H1 (cell line): ENCODE results near the gene ARL2BP. TPM values are rescaled to one million over a fixed set of nuclear protein-coding genes. Genes with fewer than 3 reads are reported as not detected.

Source experiments
- CHD1 ChIP-seq: IDR thresholded peaks from 2 replicates; pipeline ENCODE4 v1.6.1; 2012; ENCODE audit warnings: low read depth, low read length, improper control_type of control experiment
- CHD7 ChIP-seq: fragments of 300-600 bp; sonication (generic); IDR thresholded peaks from 2 replicates; pipeline ENCODE4 v1.7.1; 2012; ENCODE audit warnings: low read length, moderate library complexity, mild to moderate bottlenecking, inconsistent platforms; ENCODE audit not compliant: insufficient replicate concordance
- E2F6 ChIP-seq: IDR thresholded peaks from 2 replicates; pipeline ENCODE4 v1.6.1; 2012; ENCODE audit warnings: inconsistent platforms
- JUN ChIP-seq: IDR thresholded peaks from 2 replicates; pipeline ENCODE4 v1.6.1; 2011; ENCODE audit warnings: low read depth, mild to moderate bottlenecking, improper control_type of control experiment, low read length
- KDM5A ChIP-seq: fragments of 200-600 bp; IDR thresholded peaks from 2 replicates; pipeline ENCODE4 v1.7.1; 2012; ENCODE audit warnings: mild to moderate bottlenecking, low read length, inconsistent platforms, mixed read lengths
- NANOG ChIP-seq: IDR thresholded peaks from 2 replicates; pipeline ENCODE4 v1.6.1; 2011; ENCODE audit warnings: low read length, low read depth, mild to moderate bottlenecking, inconsistent platforms; ENCODE audit not compliant: insufficient read depth, poor library complexity, severe bottlenecking
- PHF8 ChIP-seq: fragments of 200-600 bp; sonication (generic); conservative IDR thresholded peaks from 2 replicates; pipeline ENCODE4 v1.7.1; 2012; ENCODE audit warnings: low read depth, mild to moderate bottlenecking, inconsistent platforms, low read length, moderate library complexity
- RBBP5 ChIP-seq: IDR thresholded peaks from 2 replicates; pipeline ENCODE4 v1.7.1; 2012; ENCODE audit warnings: low read depth, mild to moderate bottlenecking, inconsistent platforms, low read length, moderate library complexity, borderline replicate concordance
- SP1 ChIP-seq: IDR thresholded peaks from 2 replicates; pipeline ENCODE4 v1.6.1; 2011; ENCODE audit warnings: low read depth, low read length
- TCF12 ChIP-seq: IDR thresholded peaks from 2 replicates; pipeline ENCODE4 v1.6.1; 2011; ENCODE audit warnings: low read depth, mild to moderate bottlenecking, low read length
- polyA plus RNA-seq, 7 experiments: library from polyadenylated mRNA; depleted of rRNA in 3 of 7; stranded (reverse) in 5 of 7; unstranded in 2 of 7; fragments of >200 nt in 5 of 7; fragments of 200-250 nt in 2 of 7; gene quantifications; 1 replicate in 5 of 7; 2 replicates in 1 of 7; 4 replicates in 1 of 7; pipeline versions ENCODE4 v1.2.1 to v1.2.3, GENCODE V29; 2011 to 2013; ENCODE audit warnings: missing spikeins in 2 of 7, mixed read lengths in 2 of 7
- total RNA-seq: library from RNA; stranded (reverse); fragmentation: NEBNext Ultra II Directional; extraction: Animal tissue kit (Norgen Biotek cat#: 25700); gene quantifications from 2 replicates; pipeline ENCODE4 v1.2.1, GENCODE V29; 2021

Gene ARL2BP
- total and polyA plus RNA-seq, 2 of the 8 experiments (the other 6 are each of a cell fraction or from before 2014, with no cell fraction given) = 13.6 to 18.3 TPM

GRCh38 chr16:57300387-57301125 is 55.5 kb downstream of the ARL2BP start (continued):
- TF ChIP-seq TCF12 (no peak), JUN (no peak), KDM5A (no peak; the same call in 1 of the 2 replicates), NANOG (no peak), PHF8 (no peak), SP1 (no peak; the same call in 1 of the 2 replicates), E2F6 (no peak), RBBP5 (peak; percentile 81; the same call in 1 of the 2 replicates), CHD1 (no peak), CHD7 (no peak)
